AG04450 (cell line): Measurements from ENCODE around the gene PSMD4. TPM values are rescaled to one million over a fixed set of nuclear protein-coding genes. Genes with fewer than 3 reads are reported as not detected.
"Not testable (repeated sequence)": the region's sequence is repeated elsewhere in the genome, so short reads cannot be mapped to it uniquely, and the experiment has no call there.

Experiments
- CTCF ChIA-PET: fragments of 300-600, 350-600 bp; formaldehyde crosslinking; extraction: SDS; loops from one replicate; lab custom pipeline; 2022; ENCODE audit warnings: antibody characterized with exemption, inconsistent platforms; lab: Charles Lee
- POLR2A ChIA-PET: fragments of 350-600 bp; formaldehyde crosslinking; extraction: SDS; loops from one replicate; lab custom pipeline; 2021; ENCODE audit warnings: antibody characterized with exemption, inconsistent platforms; lab: Yijun Ruan, JAX
- DNase-seq: peaks from one replicate; pipeline ENCODE4 v3.0.0-alpha.2; 2011; ENCODE audit warnings: low read depth, low spot score
- H3K27ac ChIP-seq: one replicate; pipeline ENCODE4 v1.5.1; 2012; ENCODE audit warnings: low read depth, low read length, control low read depth
- H3K27me3 ChIP-seq: one replicate; pipeline ENCODE4 v1.6.0; 2012; ENCODE audit warnings: low read length; ENCODE audit not compliant: control insufficient read depth, insufficient read depth
- H3K4me3 ChIP-seq: 2 replicates; pipeline ENCODE4 v1.5.1; 2011; ENCODE audit warnings: mild to moderate bottlenecking, low read depth, low read length, control low read depth
- H3K9me3 ChIP-seq: 2 replicates; pipeline ENCODE4 v1.5.1; 2012; ENCODE audit warnings: low read length; ENCODE audit not compliant: control insufficient read depth, insufficient read depth
- CTCF ChIP-seq: IDR thresholded peaks from 2 replicates; pipeline ENCODE4 v1.5.1; 2011; ENCODE audit warnings: low read depth, low read length, control low read depth, inconsistent platforms
- polyA plus RNA-seq: library from polyadenylated mRNA; depleted of rRNA; stranded (reverse); fragments of >200 nt; gene quantifications from 2 replicates; pipeline ENCODE4 v1.2.3, GENCODE V29; 2011

PSMD4 gene
- polyA plus RNA-seq, 1 experiment: 258 TPM

DNA sequence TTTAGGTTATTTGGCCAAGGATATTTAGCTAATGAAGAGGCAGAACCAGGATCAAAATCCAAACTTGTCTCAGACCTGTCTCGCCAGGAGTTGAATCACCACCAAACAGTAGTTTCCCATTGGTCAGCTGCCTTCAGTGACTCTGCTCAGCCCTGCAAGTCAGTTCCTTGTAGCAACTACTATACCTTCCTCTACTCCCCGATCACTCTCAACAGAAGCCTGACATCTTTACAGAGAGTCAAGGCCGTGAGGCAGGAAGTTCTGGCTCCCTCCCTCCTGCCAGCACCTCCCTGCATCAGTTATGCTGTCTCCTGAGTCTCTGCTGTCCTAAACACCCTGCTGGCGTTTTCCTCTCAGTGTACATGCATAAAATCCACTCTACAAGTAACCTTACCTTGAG is 13.2 kb downstream of the PSMD4 start:
- no peak for DNase-seq
- no peaks in the 10 kb centered on the region for H3K9me3 ChIP-seq
- CTCF ChIA-PET: no interaction called here
- no peak overlapping the region for H3K27ac ChIP-seq
- H3K4me3 ChIP-seq: no peak overlapping the region
- TF ChIP-seq CTCF: no peak
- POLR2A ChIA-PET: no interaction called here
- H3K27me3 ChIP-seq: no peaks in the 10 kb centered on the region

DNA sequence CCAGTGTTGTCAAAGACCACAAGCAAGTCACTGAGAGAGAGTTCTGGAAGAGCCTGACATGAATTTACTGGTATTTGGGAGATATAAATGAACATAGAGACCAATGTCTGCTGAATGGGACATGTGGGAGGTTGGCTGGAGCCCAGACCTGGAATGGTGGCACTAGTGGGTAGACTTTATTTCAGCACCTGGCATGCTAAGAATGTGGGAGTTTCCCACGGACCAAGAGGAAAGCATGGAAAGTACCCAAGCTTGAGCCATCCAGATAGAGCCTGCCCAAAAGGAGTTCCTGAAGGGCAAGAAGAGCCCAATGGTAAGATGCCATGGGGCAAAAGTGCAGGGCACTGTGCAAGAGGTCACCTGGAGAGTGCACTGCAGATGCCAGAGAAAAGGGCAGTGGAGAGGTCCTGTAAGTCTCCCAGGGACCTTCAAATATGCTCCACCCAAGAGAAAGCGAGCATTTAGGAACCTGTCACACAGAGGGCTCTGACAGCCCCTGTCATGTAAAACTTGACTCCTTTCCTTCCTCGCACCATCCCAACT is 19.5 kb downstream of the PSMD4 start:
- TF ChIP-seq CTCF: no peak
- Histone ChIP-seq H3K4me3 (no peak overlapping the region), H3K27ac (no peak overlapping the region), H3K27me3 (peaks cover 3% of the 10 kb centered on the region), H3K9me3 (no peaks in the 10 kb centered on the region)
- POLR2A ChIA-PET: no interaction called here
- CTCF ChIA-PET: no interaction called here
- DNase-seq: no peak

DNA sequence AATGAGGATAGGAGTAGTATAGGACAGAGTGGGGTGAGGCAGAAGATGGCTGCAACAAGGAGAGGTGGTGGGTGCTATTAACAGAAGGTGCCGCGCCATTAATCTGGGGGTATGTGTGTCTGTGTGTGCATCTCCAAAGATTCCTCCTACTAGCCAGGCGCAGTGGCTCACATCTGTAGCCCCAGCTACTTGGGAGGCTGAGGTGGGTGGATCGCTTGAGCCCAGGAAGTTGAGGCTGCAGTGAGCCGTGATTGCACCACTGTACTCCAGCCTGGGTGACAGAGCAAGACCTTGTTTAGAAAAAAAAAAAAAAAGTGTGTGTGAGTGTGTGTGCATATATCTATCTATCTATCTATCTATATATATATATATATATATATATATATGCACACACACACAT is 20.8 kb downstream of the PSMD4 start:
- not testable (repeated sequence) for DNase-seq, H3K27me3 ChIP-seq, H3K9me3 ChIP-seq, H3K27ac ChIP-seq, H3K4me3 ChIP-seq
- POLR2A ChIA-PET: interaction anchor here (0.7 kb wide), 1 partner anchor 85 kb away, joined by 7 read pairs; no protein-coding TSS in a partner anchor
- CTCF ChIA-PET: interaction anchor here (0.7 kb wide), 1 partner anchor 216 kb away, joined by 3 read pairs; the partner anchor contains the start of gene CDC42SE1

DNA sequence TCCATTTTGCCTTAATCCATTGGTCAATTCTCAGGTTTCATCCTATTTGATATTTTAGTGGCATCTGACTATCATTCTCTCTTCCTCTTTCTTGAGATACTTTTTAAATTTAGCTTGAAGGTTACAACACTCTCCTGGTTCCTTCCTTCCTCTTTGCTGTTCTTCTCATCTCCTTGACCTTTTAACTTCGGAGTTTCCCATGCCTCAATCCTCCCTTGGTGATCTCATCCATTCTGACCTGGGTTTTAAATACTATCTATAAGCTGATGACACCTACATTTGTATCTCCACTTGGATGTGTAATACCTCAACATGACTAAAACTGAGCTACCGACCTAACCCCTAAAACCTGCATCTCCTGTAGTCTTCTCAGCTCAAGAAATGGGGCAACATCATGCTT is 22.7 kb downstream of the PSMD4 start:
- Histone ChIP-seq H3K27ac (no peak overlapping the region), H3K4me3 (no peak overlapping the region), H3K27me3 (peaks cover 3% of the 10 kb centered on the region), H3K9me3 (no peaks in the 10 kb centered on the region; the same call in 1 of the 2 replicates)
- ChIA-PET CTCF (interaction anchor here (0.7 kb wide), 1 partner anchor 177 kb away, joined by 3 read pairs; no protein-coding TSS in a partner anchor), POLR2A (interaction anchor here (0.5 kb wide), 1 partner anchor 27 kb away, joined by 3 read pairs; no protein-coding TSS in a partner anchor)
- no peak for TF ChIP-seq CTCF
- no peak for DNase-seq

DNA sequence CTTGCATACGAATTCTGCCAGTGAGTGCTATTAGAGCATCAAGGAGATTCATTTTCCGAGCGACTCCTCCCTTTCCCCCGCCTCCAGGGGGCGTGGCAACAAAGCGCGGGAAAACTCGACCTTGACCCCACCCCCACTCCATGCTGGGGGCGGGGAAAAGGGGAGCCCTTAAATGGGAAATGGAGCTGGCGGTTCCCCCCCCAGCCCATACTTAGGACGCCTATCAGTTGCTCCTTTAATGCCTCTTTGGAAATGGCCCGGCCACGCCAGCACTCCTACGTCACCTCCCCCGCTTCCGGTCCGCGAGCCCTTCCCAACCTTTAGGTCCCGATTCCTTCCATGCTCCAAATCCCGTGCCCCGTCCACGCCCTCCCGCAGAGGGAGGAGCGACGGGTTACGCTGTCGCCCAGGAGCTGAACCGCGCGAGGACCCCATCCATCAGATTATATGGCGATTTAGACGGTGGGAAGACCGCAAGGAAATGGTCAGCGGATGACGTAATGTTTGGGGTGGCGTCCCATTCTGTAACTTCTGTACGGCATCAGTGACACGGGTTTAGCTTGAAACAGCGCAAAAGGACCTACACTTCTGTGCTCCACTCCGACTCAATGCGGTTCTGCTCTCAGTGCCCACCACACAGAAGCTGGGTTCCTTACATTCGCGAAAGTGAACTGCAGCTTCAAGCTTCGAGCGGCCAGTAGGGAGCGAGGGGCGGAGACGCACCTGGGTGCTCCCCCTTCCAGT is 26.9 kb downstream of the PSMD4 start:
- CTCF ChIA-PET: interaction anchor here (0.5 to 1.4 kb wide), 6 partner anchors 11 to 92 kb away, joined by 3 to 7 read pairs (median 5); partner anchors contain the start of genes PSMD4, RFX5 and VPS72
- Histone ChIP-seq H3K27me3 (peaks cover 3% of the 10 kb centered on the region), H3K27ac (peak overlapping the region; percentile 100), H3K4me3 (peak overlapping the region; percentile 98), H3K9me3 (peaks cover 4% of the 10 kb centered on the region; the same call in 1 of the 2 replicates)
- POLR2A ChIA-PET: interaction anchor here (0.5 to 1.6 kb wide), 17 partner anchors 12 to 1394 kb away, joined by 3 to 10 read pairs (median 3); partner anchors contain the start of genes PSMD4, SELENBP1 and VPS72
- TF ChIP-seq CTCF: no peak; the same call in 1 of the 2 replicates
- peak; percentile 93 for DNase-seq
